HG02970 (cell line): ENCODE data around the gene OSTF1.

Experiments used
- ATAC-seq: cut with Tn5 transposase; IDR thresholded peaks from one replicate; pipeline ENCODE4 v1.9.1; 2021; ENCODE audit warnings: mild to moderate bottlenecking, moderate library complexity, moderate number of reproducible peaks; ENCODE audit not compliant: unreplicated experiment, low FRiP score

Gene OSTF1

DNA sequence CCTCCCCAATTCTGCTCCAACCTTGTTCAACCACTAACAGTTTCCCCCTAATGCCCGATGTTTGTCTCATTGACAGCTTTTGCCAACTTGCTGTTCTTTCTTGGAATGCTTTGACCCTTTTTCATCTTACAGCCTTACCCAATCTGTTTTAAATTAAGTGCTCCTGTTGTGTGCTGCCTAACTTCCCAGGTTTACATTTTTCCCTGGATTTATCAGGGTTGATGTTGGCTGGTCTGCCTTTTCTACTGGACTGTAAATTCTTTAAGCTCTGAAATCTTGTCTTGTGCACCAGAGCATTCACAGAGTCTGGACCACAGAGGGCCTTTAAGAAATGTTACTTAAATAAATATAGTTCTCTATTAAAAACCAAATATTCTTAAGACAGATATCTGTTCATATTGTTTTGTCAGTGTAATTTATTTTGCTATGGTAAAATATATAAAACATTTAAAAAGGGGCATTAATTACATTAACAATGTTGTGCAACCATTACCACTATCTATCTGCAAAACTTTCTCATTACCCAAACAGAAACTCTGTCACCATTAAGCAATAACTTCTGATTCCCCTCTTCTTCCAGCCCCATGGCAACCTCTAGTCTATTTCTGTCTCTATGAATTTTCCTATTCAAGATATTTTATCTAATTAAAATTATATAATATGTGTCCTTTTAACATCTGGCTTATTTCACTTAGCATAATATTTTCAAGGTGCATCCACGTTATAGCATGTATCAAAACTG, 73.0 kb downstream of the OSTF1 start:
- no peak for ATAC-seq

GRCh38 chr9:75163764-75164163, 75.5 kb downstream of the OSTF1 start:
- no peak for ATAC-seq

GRCh38 chr9:75164573-75164972, 76.3 kb downstream of the OSTF1 start:
- ATAC-seq, result no peak

GRCh38 chr9:75167281-75167680, 79.0 kb downstream of the OSTF1 start:
- no peak for ATAC-seq

DNA sequence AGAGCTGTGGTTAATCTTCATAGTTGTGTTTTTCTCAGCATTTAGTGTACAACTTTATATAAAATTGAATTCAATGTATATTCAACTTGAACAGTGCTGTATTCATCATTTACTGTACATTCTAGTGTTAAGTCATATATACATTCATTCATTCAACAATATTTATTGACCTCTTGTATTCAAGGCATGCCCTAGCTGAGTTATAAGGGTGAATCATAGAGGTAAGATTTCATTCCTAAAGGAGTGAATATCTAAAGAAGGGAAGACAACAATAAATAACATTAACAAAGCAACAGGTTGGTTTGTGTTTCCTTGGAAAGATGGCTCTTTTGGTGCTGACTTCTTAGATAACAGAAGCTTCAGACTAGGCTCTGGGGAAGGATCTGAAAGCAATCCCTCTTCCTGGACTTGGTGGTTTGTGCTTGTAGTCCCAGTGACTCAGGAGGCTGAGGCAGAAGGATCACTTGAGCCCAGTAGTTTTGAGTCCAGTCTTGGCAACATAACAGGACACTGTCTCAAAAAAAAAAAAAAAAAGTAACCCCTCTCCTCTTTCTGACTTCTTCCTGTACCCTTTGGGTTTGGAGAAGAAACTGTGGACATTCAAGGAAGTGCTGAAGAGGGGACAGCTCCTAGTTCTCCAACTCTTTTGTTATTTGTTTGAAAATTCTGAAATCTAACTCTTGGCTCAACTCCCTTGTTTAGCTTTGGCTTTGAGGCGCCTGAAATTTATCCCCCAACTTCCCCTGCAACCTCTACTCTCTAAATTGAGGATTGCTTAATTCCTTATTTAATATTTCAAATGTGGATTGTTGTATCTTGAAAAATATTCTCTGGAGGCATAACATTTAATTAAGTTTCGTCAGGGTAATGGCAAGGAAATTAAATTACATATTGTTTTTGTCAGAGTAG, 80.2 kb downstream of the OSTF1 start:
- ATAC-seq, result no peak

DNA sequence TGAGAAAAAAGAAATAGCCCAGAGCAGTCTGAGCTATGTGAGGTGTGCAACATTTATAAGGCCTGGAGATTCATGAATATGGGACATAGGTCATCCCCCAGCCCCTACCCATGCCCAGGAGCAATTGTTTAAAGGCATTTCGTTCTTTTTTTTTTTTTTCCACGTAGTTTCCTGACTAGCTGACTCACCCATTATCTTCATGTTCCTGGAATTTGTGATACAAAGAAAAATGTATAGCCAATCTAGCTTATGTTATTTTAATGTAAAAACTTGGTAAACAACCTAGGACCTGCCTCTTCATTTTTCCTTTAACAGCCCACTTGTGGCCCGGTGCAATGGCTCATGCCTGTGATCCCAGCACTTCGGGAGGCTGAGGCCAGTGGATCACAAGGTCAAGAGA, 81.3 kb downstream of the OSTF1 start:
- no peak for ATAC-seq

GRCh38 chr9:75170898-75171360, 82.6 kb downstream of the OSTF1 start:
- ATAC-seq, result no peak

DNA sequence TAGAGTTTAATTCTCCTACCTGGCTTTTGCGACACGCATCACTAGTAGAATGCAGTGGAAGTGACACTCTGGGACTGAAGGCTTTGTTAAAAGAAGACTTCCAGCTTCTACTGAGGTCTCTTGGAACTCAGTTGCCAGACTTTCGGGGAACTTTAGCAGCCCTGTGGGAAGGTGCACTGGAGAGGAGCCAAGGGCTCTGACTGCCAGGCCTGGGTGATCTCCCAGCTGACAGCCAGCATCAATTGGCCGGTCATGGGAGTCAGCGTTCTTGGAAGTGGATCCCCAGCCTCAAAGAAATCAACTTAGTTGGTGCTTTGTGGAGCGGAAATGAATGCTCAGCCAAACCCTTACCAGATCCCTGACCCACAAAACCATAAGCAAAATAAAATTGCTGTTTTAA, 87.1 kb downstream of the OSTF1 start:
- ATAC-seq, result no peak

DNA sequence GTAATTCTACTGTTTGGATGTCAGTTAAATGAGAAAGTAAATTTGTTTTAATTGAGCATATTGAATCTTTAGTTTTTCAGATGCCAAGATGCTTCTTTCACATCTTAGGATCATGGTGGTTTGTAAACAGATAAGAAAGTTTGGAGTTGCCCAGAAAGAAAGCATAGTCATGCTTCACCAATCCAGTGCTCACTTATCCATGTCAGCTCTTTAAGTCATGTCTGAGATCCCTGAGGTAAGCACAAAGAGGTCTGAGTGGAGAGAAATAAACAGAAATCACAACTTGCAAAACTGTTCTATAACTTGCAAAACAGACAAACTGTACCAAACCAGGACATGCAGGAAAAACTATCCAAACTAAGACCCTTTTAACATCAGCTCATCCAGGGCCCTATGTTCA, 87.7 kb downstream of the OSTF1 start:
- ATAC-seq, result no peak

GRCh38 chr9:75181750-75182149, 93.4 kb downstream of the OSTF1 start:
- ATAC-seq, result no peak

DNA sequence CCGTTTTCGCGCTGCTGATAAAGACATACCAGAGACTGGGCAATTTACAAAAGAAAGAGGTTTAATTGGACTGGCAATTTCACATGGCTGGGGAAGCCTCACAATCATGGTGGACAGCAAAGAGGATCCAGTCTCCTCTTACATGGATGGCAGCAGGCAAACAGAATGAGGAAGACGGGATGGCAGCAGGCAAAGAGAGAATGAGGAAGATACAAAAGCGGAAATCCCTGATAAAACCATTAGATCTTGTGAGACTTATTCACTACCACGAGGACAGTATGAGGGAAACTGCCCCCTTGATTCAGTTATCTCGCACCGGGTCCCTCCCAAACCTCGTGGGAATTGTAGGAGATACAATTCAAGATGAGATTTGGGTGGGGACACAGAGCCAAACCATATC, 95.0 kb downstream of the OSTF1 start:
- ATAC-seq, result no peak

DNA sequence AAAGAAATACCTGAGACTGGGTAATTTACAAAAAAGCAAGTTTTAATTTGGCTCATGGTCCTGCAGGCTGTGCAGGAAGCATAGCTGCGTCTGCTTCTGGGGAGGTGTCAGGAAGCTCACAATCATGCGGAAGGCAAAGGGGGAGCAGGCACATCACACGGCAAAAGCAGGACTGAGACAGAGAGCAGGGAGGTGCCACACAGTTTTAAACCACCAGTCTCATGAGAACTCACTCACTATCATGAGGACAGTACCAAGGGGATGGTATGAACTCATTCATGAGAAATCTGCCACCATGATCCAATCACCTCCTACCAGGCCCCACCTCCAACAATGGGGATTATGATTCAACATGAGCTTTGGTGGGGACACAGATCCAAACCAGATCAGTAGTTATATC, 96.2 kb downstream of the OSTF1 start:
- ATAC-seq, result no peak

- no peak for ATAC-seq
These were observed 97.4 kb downstream of the OSTF1 start for GRCh38 chr9:75185585-75186170.

GRCh38 chr9:75186767-75187380, 98.6 kb downstream of the OSTF1 start:
- ATAC-seq, result no peak

GRCh38 chr9:75188756-75189155, 100.4 kb downstream of the OSTF1 start:
- no peak for ATAC-seq

- ATAC-seq, result no peak
These were observed 102.4 kb downstream of the OSTF1 start for GRCh38 chr9:75190762-75191161.
